SK-N-SH treated with all-trans-retinoic acid at 6 μM for 48 hours (cell line): ENCODE results near the gene ILK.
A peak's percentile ranks its signal among the peaks of the same experiment; 100 is the strongest.

Experiments used
- ATAC-seq: fragments of 200-7000 bp; cut with Tn5 transposase; 3 replicates; pipeline ENCODE4 v1.9.1; 2020; ENCODE audit warnings: mild to moderate bottlenecking, moderate library complexity
- ARNTL ChIP-seq: fragments of 450-650 bp; formaldehyde crosslinking; IDR thresholded peaks from 2 replicates; pipeline ENCODE4 v1.5.0; 2020; ENCODE audit warnings: low read depth, mild to moderate bottlenecking, moderate library complexity, borderline replicate concordance
- BACH2 ChIP-seq: fragments of 250-450 bp; sonication (Bioruptor Pico); IDR thresholded peaks from 2 replicates; pipeline ENCODE4 v1.9.0; 2021; ENCODE audit warnings: mild to moderate bottlenecking, borderline replicate concordance
- CREB5 ChIP-seq: fragments of 250-450 bp; sonication (Bioruptor Pico); IDR thresholded peaks from 2 replicates; pipeline ENCODE4 v1.5.1; 2020; ENCODE audit warnings: low read depth, mild to moderate bottlenecking, moderate library complexity
- CSDC2 ChIP-seq: fragments of 250-450 bp; sonication (Bioruptor Pico); IDR thresholded peaks from 2 replicates; pipeline ENCODE4 v1.5.0; 2020; ENCODE audit warnings: mild to moderate bottlenecking, moderate library complexity
- CSRNP3 ChIP-seq: fragments of 250-450 bp; sonication (Bioruptor Pico); IDR thresholded peaks from 2 replicates; pipeline ENCODE4 v1.5.1; 2021; ENCODE audit warnings: mild to moderate bottlenecking, moderate library complexity
- ESRRG ChIP-seq: fragments of 250-450 bp; sonication (Bioruptor Pico); IDR thresholded peaks from 2 replicates; pipeline ENCODE4 v1.6.1; 2021; ENCODE audit warnings: mild to moderate bottlenecking
- GLIS3 ChIP-seq: fragments of 250-450 bp; sonication (Bioruptor Pico); IDR thresholded peaks from 2 replicates; pipeline ENCODE4 v1.5.0; 2020; ENCODE audit warnings: mild to moderate bottlenecking, moderate library complexity
- ISL1 ChIP-seq: fragments of 250-450 bp; sonication (Bioruptor Pico); IDR thresholded peaks from 2 replicates; pipeline ENCODE4 v2.1.2; 2022; ENCODE audit warnings: mild to moderate bottlenecking, moderate library complexity
- PPARA ChIP-seq: fragments of 250-450 bp; sonication (Bioruptor Pico); IDR thresholded peaks from 2 replicates; pipeline ENCODE4 v1.5.0; 2020; ENCODE audit warnings: mild to moderate bottlenecking, borderline replicate concordance
- RARB ChIP-seq: fragments of 250-450 bp; sonication (Bioruptor Pico); IDR thresholded peaks from 2 replicates; pipeline ENCODE4 v1.8.0; 2021; ENCODE audit warnings: mild to moderate bottlenecking, moderate library complexity
- SNAI2 ChIP-seq: fragments of 250-450 bp; sonication (Bioruptor Pico); IDR thresholded peaks from 2 replicates; pipeline ENCODE4 v1.5.0; 2020; ENCODE audit warnings: mild to moderate bottlenecking, moderate library complexity
- TCF4 ChIP-seq: fragments of 250-450 bp; sonication (Bioruptor Pico); IDR thresholded peaks from 2 replicates; pipeline ENCODE4 v1.8.0; 2021; ENCODE audit warnings: mild to moderate bottlenecking, moderate library complexity, borderline replicate concordance
- ZC3H10 ChIP-seq: fragments of 250-450 bp; sonication (Bioruptor Pico); IDR thresholded peaks from 2 replicates; pipeline ENCODE4 v1.5.1; 2021; ENCODE audit warnings: mild to moderate bottlenecking, moderate library complexity
- ZNF565 ChIP-seq: fragments of 450-650 bp; formaldehyde crosslinking; conservative IDR thresholded peaks from 2 replicates; pipeline ENCODE4 v1.5.0; 2020; ENCODE audit warnings: low read depth, mild to moderate bottlenecking, moderate library complexity
- ZNF70 ChIP-seq: fragments of 450-650 bp; formaldehyde crosslinking; IDR thresholded peaks from 2 replicates; pipeline ENCODE4 v1.5.0; 2020; ENCODE audit warnings: mild to moderate bottlenecking, moderate library complexity
- ZNF8 ChIP-seq: fragments of 450-650 bp; formaldehyde crosslinking; IDR thresholded peaks from 2 replicates; pipeline ENCODE4 v1.5.0; 2020; ENCODE audit warnings: mild to moderate bottlenecking, moderate library complexity
- TF ChIP-seq, protein P1 (sequence below): fragments of 250-450 bp; sonication (Bioruptor Pico); IDR thresholded peaks from 2 replicates; pipeline ENCODE4 v1.8.0; 2021; ENCODE audit warnings: low read depth, mild to moderate bottlenecking, moderate library complexity, borderline replicate concordance
- TF ChIP-seq, protein P2 (sequence below): fragments of 250-450 bp; sonication (Bioruptor Pico); IDR thresholded peaks from 2 replicates; pipeline ENCODE4 v1.8.0; 2020; ENCODE audit warnings: mild to moderate bottlenecking, moderate library complexity, borderline replicate concordance
- TF ChIP-seq, protein P3 (sequence below): fragments of 250-450 bp; sonication (Bioruptor Pico); IDR thresholded peaks from 2 replicates; pipeline ENCODE4 v1.5.0; 2020; ENCODE audit warnings: mild to moderate bottlenecking, moderate library complexity

The ILK gene

DNA sequence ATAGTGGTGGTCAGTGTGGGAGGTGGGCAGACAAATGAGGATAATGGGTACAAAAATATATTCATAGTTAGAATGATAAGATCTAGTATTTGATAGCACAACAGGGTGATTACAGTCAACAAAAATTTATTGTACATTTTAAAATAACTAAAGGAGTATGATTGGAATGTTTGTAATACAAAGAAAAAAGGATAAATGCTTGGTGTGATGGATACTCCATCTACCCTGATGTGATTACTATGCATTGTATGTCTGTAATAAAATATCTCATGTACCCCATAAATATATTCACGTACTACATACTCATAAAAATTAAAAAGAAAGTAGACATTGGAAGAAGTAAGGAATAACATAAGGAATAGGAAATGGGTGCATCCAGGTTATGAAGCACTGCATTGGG is 15.6 kb upstream of the ILK start:
- peak; percentile 66 for ATAC-seq
- no peak for TF ChIP-seq ZNF565 (CRISPR knock-in tag)
- peak; percentile 79 for TF ChIP-seq ISL1 (CRISPR knock-in tag)
- TF ChIP-seq ARNTL (CRISPR knock-in tag), result no peak
- TF ChIP-seq, protein P1, sequence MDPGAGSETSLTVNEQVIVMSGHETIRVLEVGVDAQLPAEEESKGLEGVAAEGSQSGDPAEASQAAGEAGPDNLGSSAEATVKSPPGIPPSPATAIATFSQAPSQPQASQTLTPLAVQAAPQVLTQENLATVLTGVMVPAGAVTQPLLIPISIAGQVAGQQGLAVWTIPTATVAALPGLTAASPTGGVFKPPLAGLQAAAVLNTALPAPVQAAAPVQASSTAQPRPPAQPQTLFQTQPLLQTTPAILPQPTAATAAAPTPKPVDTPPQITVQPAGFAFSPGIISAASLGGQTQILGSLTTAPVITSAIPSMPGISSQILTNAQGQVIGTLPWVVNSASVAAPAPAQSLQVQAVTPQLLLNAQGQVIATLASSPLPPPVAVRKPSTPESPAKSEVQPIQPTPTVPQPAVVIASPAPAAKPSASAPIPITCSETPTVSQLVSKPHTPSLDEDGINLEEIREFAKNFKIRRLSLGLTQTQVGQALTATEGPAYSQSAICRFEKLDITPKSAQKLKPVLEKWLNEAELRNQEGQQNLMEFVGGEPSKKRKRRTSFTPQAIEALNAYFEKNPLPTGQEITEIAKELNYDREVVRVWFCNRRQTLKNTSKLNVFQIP (CRISPR knock-in tag), result no peak
- no peak for TF ChIP-seq CSDC2 (CRISPR knock-in tag)

DNA sequence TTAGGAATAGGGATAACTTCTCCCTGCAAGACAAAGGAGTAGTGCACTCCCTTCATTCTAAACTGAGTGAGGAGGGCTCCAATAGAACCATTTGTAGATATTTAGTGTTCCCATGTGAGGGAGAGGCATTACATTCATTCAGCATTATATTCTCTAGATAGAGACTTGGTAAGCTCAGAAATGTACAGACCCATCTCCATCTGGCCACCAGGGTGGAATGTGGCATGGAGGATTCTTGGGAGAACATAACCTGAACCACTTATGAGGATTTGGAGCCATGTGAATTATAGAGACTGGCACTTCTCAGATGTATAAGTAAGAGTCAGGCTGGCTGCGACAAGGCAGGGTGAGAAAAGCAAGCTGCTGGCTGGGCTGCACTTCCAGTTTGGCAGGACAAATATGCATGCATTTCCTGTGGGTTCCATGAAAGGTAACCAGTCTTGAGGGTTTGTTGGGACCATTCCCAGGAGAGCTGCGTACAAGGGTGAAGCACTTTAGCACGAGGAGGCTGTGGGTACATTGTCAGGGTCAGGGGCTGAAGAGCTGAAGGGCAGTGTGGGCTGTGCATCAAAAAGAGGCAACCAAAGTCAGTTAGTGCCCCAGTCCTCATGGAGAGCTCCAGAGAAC is 9.3 kb upstream of the ILK start:
- ATAC-seq, result peak; percentile 39; the same call in 2 of the 3 replicates
- TF ChIP-seq PPARA (no peak), TCF4 (no peak), CREB5 (CRISPR knock-in tag) (no peak)

GRCh38 chr11:6596239-6596877 is 7.2 kb upstream of the ILK start:
- no peak for ATAC-seq
- TF ChIP-seq BACH2 (CRISPR knock-in tag), result no peak
- TF ChIP-seq ISL1 (CRISPR knock-in tag), result no peak
- TF ChIP-seq CREB5 (CRISPR knock-in tag), result no peak
- no peak for TF ChIP-seq ZNF70 (CRISPR knock-in tag)
- no peak for TF ChIP-seq PPARA
- TF ChIP-seq RARB (CRISPR knock-in tag), result no peak
- no peak for TF ChIP-seq CSRNP3 (CRISPR knock-in tag)
- TF ChIP-seq, protein P1 (CRISPR knock-in tag), result no peak
- TF ChIP-seq CSDC2 (CRISPR knock-in tag), result no peak
- TF ChIP-seq ARNTL (CRISPR knock-in tag), result no peak
- TF ChIP-seq, protein P2, sequence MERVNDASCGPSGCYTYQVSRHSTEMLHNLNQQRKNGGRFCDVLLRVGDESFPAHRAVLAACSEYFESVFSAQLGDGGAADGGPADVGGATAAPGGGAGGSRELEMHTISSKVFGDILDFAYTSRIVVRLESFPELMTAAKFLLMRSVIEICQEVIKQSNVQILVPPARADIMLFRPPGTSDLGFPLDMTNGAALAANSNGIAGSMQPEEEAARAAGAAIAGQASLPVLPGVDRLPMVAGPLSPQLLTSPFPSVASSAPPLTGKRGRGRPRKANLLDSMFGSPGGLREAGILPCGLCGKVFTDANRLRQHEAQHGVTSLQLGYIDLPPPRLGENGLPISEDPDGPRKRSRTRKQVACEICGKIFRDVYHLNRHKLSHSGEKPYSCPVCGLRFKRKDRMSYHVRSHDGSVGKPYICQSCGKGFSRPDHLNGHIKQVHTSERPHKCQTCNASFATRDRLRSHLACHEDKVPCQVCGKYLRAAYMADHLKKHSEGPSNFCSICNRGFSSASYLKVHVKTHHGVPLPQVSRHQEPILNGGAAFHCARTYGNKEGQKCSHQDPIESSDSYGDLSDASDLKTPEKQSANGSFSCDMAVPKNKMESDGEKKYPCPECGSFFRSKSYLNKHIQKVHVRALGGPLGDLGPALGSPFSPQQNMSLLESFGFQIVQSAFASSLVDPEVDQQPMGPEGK, result no peak
- no peak for TF ChIP-seq ZC3H10
- no peak for TF ChIP-seq ZNF8 (CRISPR knock-in tag)
- TF ChIP-seq ESRRG (CRISPR knock-in tag), result no peak
- no peak for TF ChIP-seq GLIS3

DNA sequence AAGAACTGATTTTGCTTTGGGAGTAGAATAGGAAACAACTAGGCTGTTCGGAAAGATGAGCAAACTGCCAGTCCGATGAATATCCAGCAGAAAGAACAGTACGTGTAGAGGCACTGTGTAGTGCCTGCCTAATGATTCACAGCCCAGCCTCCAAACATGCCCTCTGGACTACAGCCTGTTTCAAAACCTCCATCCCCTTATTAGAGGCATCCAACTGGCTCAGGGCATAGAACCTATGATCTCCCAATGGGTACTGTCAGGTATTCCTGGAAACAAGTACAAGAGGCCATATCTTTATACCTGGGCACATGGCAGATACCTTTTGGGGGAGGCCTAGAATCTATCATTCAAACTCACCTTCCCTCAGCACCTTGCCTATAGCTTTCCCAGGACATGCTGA is 5.0 kb upstream of the ILK start:
- ATAC-seq, result no peak
- TF ChIP-seq, protein P3, sequence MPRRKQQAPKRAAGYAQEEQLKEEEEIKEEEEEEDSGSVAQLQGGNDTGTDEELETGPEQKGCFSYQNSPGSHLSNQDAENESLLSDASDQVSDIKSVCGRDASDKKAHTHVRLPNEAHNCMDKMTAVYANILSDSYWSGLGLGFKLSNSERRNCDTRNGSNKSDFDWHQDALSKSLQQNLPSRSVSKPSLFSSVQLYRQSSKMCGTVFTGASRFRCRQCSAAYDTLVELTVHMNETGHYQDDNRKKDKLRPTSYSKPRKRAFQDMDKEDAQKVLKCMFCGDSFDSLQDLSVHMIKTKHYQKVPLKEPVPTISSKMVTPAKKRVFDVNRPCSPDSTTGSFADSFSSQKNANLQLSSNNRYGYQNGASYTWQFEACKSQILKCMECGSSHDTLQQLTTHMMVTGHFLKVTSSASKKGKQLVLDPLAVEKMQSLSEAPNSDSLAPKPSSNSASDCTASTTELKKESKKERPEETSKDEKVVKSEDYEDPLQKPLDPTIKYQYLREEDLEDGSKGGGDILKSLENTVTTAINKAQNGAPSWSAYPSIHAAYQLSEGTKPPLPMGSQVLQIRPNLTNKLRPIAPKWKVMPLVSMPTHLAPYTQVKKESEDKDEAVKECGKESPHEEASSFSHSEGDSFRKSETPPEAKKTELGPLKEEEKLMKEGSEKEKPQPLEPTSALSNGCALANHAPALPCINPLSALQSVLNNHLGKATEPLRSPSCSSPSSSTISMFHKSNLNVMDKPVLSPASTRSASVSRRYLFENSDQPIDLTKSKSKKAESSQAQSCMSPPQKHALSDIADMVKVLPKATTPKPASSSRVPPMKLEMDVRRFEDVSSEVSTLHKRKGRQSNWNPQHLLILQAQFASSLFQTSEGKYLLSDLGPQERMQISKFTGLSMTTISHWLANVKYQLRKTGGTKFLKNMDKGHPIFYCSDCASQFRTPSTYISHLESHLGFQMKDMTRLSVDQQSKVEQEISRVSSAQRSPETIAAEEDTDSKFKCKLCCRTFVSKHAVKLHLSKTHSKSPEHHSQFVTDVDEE (CRISPR knock-in tag), result no peak
- TF ChIP-seq ZNF565 (CRISPR knock-in tag) (no peak), BACH2 (CRISPR knock-in tag) (no peak), SNAI2 (no peak), CSDC2 (CRISPR knock-in tag) (no peak), PPARA (no peak), ZC3H10 (no peak), ESRRG (CRISPR knock-in tag) (no peak)
- TF ChIP-seq, protein P1 (CRISPR knock-in tag), result no peak
